ENCODE measurements around the gene CT47C1.

- no peak for TF ChIP-seq EZH2 (IDR thresholded peaks at IDR 0.05; ENCODE audit: low read length, unreplicated experiment)
- TF ChIP-seq CTCF (conservative IDR thresholded peaks at IDR 0.05; ENCODE audit: low read depth, low read length) = no peak
- no peak for TF ChIP-seq EZH2phosphoT487 (IDR thresholded peaks at IDR 0.05; ENCODE audit: borderline replicate concordance, low read length)
Measured at GRCh38 chrX:119030990-119031389, 41.8 kb upstream of the CT47C1 start.

Data from PC-3 (cell line).